ENCODE data around the gene FBXO21. TPM values are rescaled to one million over a fixed set of nuclear protein-coding genes. Genes with fewer than 3 reads are reported as not detected.
A peak's percentile ranks its signal among the peaks of the same experiment; 100 is the strongest.

Gene FBXO21
- total and polyA plus RNA-seq, 7 donors: 6.9 to 38.8 (median 19.9) TPM

- no peak overlapping the region for H3K27ac ChIP-seq
- H3K27me3 ChIP-seq (ENCODE audit: insufficient read depth in 3 of 3, low read length in 2 of 3): no peaks in the 10 kb centered on the region
- peaks cover 7% of the 10 kb centered on the region for H3K4me1 ChIP-seq
- intact Hi-C loops (cut with DNase I): loop anchor here (2.0 to 10.0 kb wide), 3 partner anchors 372 to 624 kb away; no protein-coding TSS in a partner anchor
- no peaks in the 10 kb centered on the region for H3K9me3 ChIP-seq
- TF ChIP-seq, protein P1, sequence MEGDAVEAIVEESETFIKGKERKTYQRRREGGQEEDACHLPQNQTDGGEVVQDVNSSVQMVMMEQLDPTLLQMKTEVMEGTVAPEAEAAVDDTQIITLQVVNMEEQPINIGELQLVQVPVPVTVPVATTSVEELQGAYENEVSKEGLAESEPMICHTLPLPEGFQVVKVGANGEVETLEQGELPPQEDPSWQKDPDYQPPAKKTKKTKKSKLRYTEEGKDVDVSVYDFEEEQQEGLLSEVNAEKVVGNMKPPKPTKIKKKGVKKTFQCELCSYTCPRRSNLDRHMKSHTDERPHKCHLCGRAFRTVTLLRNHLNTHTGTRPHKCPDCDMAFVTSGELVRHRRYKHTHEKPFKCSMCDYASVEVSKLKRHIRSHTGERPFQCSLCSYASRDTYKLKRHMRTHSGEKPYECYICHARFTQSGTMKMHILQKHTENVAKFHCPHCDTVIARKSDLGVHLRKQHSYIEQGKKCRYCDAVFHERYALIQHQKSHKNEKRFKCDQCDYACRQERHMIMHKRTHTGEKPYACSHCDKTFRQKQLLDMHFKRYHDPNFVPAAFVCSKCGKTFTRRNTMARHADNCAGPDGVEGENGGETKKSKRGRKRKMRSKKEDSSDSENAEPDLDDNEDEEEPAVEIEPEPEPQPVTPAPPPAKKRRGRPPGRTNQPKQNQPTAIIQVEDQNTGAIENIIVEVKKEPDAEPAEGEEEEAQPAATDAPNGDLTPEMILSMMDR (IDR thresholded peaks at IDR 0.05): peak; percentile 78
- H3K36me3 ChIP-seq (ENCODE audit: insufficient read depth in 1 of 2, low read depth in 1 of 2): peaks cover 0 to 17% of the 10 kb centered on the region in 2 donors
- H3K4me3 ChIP-seq: no peak overlapping the region
- 19 to 26% (median 20%) methylated on average over 7 of the region's 7 CpGs for WGBS, 3 donors
- peak; percentile 68 to 94 (median 86) for ATAC-seq
- peak; percentile 52 to 68 for DNase-seq
These were observed 22.4 kb upstream of the FBXO21 start for GRCh38 chr12:117212563-117213190.

GRCh38 chr12:117210266-117210918 is 20.1 kb upstream of the FBXO21 start:
- no peaks in the 10 kb centered on the region for H3K27me3 ChIP-seq (ENCODE audit: insufficient read depth in 3 of 3, low read length in 2 of 3)
- no peak overlapping the region for H3K4me3 ChIP-seq
- H3K27ac ChIP-seq: no peak overlapping the region
- H3K4me1 ChIP-seq: peaks cover 7% of the 10 kb centered on the region
- no peaks in the 10 kb centered on the region for H3K9me3 ChIP-seq
- H3K36me3 ChIP-seq (ENCODE audit: insufficient read depth in 1 of 2, low read depth in 1 of 2): peaks cover 0 to 5% of the 10 kb centered on the region in 2 donors
- intact Hi-C loops (cut with DNase I): loop anchor here in 1 of 2 donors (10.0 kb wide), 2 partner anchors 374 to 624 kb away; no protein-coding TSS in a partner anchor
- DNase-seq (no peak), ATAC-seq (no peak)
- TF ChIP-seq, protein P1 (IDR thresholded peaks at IDR 0.05): no peak
- WGBS, 3 donors: 77 to 86% (median 78%) methylated on average over 6 of the region's 6 CpGs

DNA sequence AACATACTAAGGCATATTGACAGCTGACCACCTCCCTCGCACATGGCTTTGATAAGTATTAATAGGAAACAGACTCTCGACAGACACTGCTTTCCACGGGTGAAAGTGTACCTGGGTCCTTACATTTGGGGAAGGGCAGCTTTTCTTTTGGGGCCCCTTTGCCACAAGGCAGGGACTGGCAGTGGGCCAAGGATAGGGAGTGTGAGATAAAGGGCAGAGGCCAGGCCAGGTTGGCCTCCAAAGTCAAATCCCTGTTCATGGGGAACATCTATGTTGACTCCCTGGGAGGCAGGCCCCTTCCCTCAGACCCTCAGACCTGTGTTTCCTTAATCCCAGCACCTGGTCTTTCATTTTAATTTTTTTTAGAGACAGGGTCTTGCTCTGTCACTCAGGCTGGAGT is 19.4 kb upstream of the FBXO21 start:
- 76 to 90% (median 84%) methylated on average over 3 of the region's 3 CpGs for WGBS, 3 donors
- intact Hi-C loops (cut with DNase I): loop anchor here in 1 of 2 donors (10.0 kb wide), 2 partner anchors 375 to 625 kb away; no protein-coding TSS in a partner anchor

GRCh38 chr12:117208811-117209455 is 18.7 kb upstream of the FBXO21 start:
- Histone ChIP-seq H3K27me3 (ENCODE audit: insufficient read depth in 3 of 3, low read length in 2 of 3) (no peaks in the 10 kb centered on the region), H3K27ac (no peak overlapping the region), H3K9me3 (no peaks in the 10 kb centered on the region), H3K4me1 (peaks cover 7% of the 10 kb centered on the region), H3K4me3 (no peak overlapping the region), H3K36me3 (ENCODE audit: insufficient read depth in 1 of 2, low read depth in 1 of 2) (no peaks in the 10 kb centered on the region)
- intact Hi-C loops (cut with DNase I): no loop called here
- 74 to 77% (median 76%) methylated on average over 13 of the region's 13 CpGs for WGBS, 3 donors
- DNase-seq (peak in 1 of 2 donors; percentile 15), ATAC-seq (no peak)
- TF ChIP-seq, protein P1 (IDR thresholded peaks at IDR 0.05): no peak

More for the DNA sequence above, 19.4 kb upstream of the FBXO21 start:
- ATAC-seq (no peak), DNase-seq (peak in 1 of 2 donors; percentile 30)
- no peaks in the 10 kb centered on the region for H3K27me3 ChIP-seq (ENCODE audit: insufficient read depth in 3 of 3, low read length in 2 of 3)
- no peak overlapping the region for H3K4me3 ChIP-seq
- H3K27ac ChIP-seq: no peak overlapping the region
- TF ChIP-seq, protein P1 (IDR thresholded peaks at IDR 0.05): no peak
- H3K4me1 ChIP-seq: peaks cover 7% of the 10 kb centered on the region
- no peaks in the 10 kb centered on the region for H3K9me3 ChIP-seq
- no peaks in the 10 kb centered on the region for H3K36me3 ChIP-seq (ENCODE audit: insufficient read depth in 1 of 2, low read depth in 1 of 2)
